Tibial artery (tissue), 4 donors: ENCODE measurements around the gene FGF14.

Experiments used
- DNase-seq, 2 donors: peaks; one replicate each; pipeline ENCODE4 v3.0.0-alpha.2; 2019
- H3K27ac ChIP-seq, 2 donors: fragments of 200-600 bp; sonication (generic) in 1 of 2; 1 replicate in 1 of 2; 2 replicates in 1 of 2; pipeline ENCODE4 v1.5.1; 2018 to 2019; ENCODE audit warnings: mild to moderate bottlenecking in 1 of 2
- H3K27me3 ChIP-seq, 2 donors: fragments of 200-600 bp; sonication (generic) in 1 of 2; one replicate each; pipeline versions ENCODE4 v1.5.1 to v1.6.0; 2016 to 2019
- H3K36me3 ChIP-seq, 3 donors: fragments of 200-600 bp; sonication (generic) in 2 of 3; one replicate each; pipeline ENCODE4 v1.5.1; 2016 to 2019; ENCODE audit warnings: mild to moderate bottlenecking in 2 of 3
- H3K4me1 ChIP-seq, 4 donors: fragments of 200-600 bp; sonication (generic) in 2 of 4; 1 replicate in 3 of 4; 2 replicates in 1 of 4; pipeline ENCODE4 v1.5.1; 2016 to 2019
- H3K4me3 ChIP-seq, 2 donors: fragments of 200-600 bp; sonication (generic) in 1 of 2; 1 replicate in 1 of 2; 2 replicates in 1 of 2; pipeline ENCODE4 v1.5.1; 2018 to 2019; ENCODE audit warnings: mild to moderate bottlenecking in 2 of 2
- H3K9me3 ChIP-seq, 3 donors: fragments of 200-600 bp; sonication (generic) in 1 of 3; one replicate each; pipeline ENCODE4 v1.5.1; 2016 to 2019
- CTCF ChIP-seq, 2 experiments: fragments of 200-600 bp in 1 of 2; fragments of 450-650 bp in 1 of 2; IDR thresholded peaks; one replicate each; pipeline ENCODE4 v1.5.1; 2017 to 2019; ENCODE audit warnings: antibody characterized with exemption in 2 of 2, mild to moderate bottlenecking in 1 of 2, moderate library complexity in 1 of 2
- intact Hi-C: fragments of 100-400 bp; cut with DNase I; formaldehyde crosslinking; loops from one replicate; pipeline ENCODE4 v1.15.0; 2023; ENCODE audit warnings: low total_unique reads

Gene FGF14

DNA sequence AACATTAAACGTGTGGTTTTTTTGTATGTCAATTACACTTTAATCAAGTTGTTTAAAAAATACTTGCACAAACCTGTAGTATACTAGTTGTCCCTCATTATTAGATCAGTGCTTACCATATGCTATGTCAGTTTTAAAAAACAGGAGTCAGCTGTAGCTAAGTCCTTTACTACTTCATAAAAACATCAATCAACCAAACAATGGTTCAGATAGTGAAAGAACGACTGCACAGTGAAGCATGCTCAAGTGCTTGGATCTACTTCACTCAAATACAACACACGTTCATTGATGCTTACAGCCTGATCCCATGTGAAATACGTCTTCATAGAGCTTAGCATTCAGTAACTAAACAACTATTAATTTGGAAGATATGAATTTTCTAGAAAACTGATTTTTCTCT is 225.0 kb downstream of the FGF14 start:
- H3K27me3 ChIP-seq, result no peaks in the 10 kb centered on the region
- H3K9me3 ChIP-seq, result no peaks in the 10 kb centered on the region
- H3K4me1 ChIP-seq, result no peaks in the 10 kb centered on the region
- no peak for TF ChIP-seq CTCF (IDR thresholded peaks at IDR 0.05)
- no peak overlapping the region for H3K27ac ChIP-seq
- H3K4me3 ChIP-seq, result no peak overlapping the region
- no peak for DNase-seq
- H3K36me3 ChIP-seq, result no peaks in the 10 kb centered on the region
- intact Hi-C loops, result no loop called here

DNA sequence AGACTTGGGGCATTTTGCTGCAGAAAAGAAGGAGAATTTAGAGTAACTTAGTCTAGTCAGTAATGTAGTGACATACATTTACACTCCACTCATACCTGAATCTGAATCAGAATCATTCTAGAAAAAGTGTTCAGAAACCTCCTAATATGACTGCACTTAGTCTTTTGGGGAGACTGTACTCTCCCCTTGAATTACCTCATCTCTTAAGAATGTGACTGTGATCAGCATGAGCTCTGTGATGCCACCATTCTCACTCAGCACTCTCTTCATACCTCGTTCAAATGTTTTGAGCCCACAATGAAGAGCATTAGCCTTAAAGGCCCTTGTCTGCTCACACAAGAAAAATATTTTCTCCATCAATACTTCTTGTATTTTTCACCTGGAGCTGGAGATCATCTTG is 229.4 kb downstream of the FGF14 start:
- Histone ChIP-seq H3K27ac (no peak overlapping the region), H3K36me3 (no peaks in the 10 kb centered on the region), H3K9me3 (no peaks in the 10 kb centered on the region), H3K4me3 (no peak overlapping the region), H3K4me1 (no peaks in the 10 kb centered on the region), H3K27me3 (no peaks in the 10 kb centered on the region)
- intact Hi-C loops, result no loop called here
- no peak for TF ChIP-seq CTCF (IDR thresholded peaks at IDR 0.05)
- no peak for DNase-seq

- TF ChIP-seq CTCF (IDR thresholded peaks at IDR 0.05), result no peak
Measured at GRCh38 chr13:102170305-102170704, 231.5 kb downstream of the FGF14 start.

GRCh38 chr13:102169471-102170015 is 232.3 kb downstream of the FGF14 start:
- no peak for DNase-seq
- intact Hi-C loops, result no loop called here
- Histone ChIP-seq H3K9me3 (no peaks in the 10 kb centered on the region), H3K36me3 (no peaks in the 10 kb centered on the region), H3K4me1 (no peaks in the 10 kb centered on the region), H3K27me3 (no peaks in the 10 kb centered on the region), H3K27ac (no peak overlapping the region), H3K4me3 (no peak overlapping the region)
- no peak for TF ChIP-seq CTCF (IDR thresholded peaks at IDR 0.05)

More at GRCh38 chr13:102170305-102170704, 231.5 kb downstream of the FGF14 start:
- Histone ChIP-seq H3K9me3 (no peaks in the 10 kb centered on the region), H3K4me1 (no peaks in the 10 kb centered on the region), H3K27ac (no peak overlapping the region), H3K36me3 (no peaks in the 10 kb centered on the region), H3K4me3 (no peak overlapping the region), H3K27me3 (no peaks in the 10 kb centered on the region)
- DNase-seq, result no peak
- intact Hi-C loops, result no loop called here

DNA sequence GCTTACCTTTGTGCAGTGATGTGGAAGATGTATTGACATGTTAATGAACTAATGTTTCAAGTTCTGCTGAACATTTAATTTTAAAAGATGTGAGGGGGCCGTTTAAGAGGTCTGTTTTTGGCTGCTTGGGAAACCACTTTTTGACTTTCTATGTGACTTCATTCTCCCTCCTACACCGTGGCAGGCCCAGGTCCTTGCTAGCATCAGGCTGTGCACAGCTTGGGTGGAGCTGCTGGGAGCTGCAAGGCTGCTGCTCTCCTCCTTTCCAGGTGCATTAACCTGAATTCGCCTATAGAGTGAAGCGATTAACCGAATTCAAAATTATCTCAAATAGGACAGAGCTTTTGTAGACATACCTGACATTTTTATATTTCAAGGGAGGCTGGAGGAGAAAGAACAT is 249.1 kb downstream of the FGF14 start:
- TF ChIP-seq CTCF (IDR thresholded peaks at IDR 0.05), result no peak
- no peaks in the 10 kb centered on the region for H3K36me3 ChIP-seq
- no peaks in the 10 kb centered on the region for H3K9me3 ChIP-seq
- no peak overlapping the region for H3K27ac ChIP-seq
- no peaks in the 10 kb centered on the region for H3K27me3 ChIP-seq
- DNase-seq, result no peak
- no peak overlapping the region for H3K4me3 ChIP-seq
- H3K4me1 ChIP-seq, result no peaks in the 10 kb centered on the region
- intact Hi-C loops, result no loop called here

DNA sequence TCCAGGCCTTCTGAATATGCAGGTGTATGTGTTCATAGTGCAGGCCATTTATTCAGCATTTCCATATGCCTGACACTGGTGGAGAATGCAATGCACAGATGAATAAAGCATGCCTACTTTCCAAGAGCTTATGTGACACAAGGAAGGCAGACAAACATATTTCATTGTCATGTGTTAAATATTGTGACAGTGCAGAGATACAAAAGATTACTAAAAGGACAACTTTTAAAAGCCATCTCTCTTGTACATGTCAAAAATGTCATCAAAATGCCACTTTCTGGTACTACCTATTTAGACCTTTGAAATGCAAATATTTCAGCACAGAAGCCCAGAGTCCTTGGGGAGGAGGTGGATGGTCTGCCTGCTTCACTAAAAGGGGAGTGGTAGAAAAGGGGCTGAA is 254.5 kb downstream of the FGF14 start:
- Histone ChIP-seq H3K4me3 (no peak overlapping the region), H3K4me1 (no peaks in the 10 kb centered on the region), H3K27me3 (no peaks in the 10 kb centered on the region), H3K9me3 (no peaks in the 10 kb centered on the region), H3K36me3 (no peaks in the 10 kb centered on the region), H3K27ac (no peak overlapping the region)
- TF ChIP-seq CTCF (IDR thresholded peaks at IDR 0.05), result no peak
- intact Hi-C loops, result no loop called here
- DNase-seq, result no peak
